ENCODE results near the gene ZBED4.

Gene ZBED4

GRCh38 chr22:49926916-49927315, 73.3 kb downstream of the ZBED4 start:
- DNase-seq = no peak

DNA sequence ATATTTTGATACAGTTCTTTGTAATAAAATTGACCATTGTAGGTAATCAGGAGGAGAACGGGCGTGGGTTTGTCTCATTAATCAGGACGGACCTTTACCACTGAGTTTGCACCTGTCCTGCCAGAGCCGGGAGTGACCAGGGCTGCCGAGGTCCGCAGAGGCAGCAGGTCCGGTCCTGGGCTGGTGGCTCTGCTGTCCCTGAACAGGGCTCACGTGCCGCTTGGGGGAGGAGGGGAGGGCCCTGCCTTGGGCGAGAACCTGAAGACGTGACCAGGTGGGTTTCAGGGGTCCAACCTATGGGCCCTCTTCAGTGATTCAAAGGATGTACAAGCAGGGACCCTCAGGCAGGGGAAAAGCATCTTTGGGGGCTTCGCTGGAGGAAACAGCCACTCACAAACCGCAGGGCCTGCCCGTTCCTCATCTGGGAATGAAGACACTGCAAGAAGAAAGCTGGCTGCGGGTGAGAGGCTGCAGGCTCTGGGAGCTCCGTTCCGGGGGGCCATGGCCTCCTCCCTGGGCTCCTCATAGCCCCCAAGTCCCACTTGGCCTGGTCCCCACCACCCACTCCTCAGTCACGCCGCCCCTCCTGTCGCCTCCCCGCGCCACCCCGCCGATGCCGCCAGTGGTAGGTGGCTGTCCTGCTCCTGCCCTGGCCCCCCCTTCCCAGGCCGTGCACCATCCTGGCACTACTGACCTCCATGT, 74.0 kb downstream of the ZBED4 start:
- no peak for DNase-seq

DNA sequence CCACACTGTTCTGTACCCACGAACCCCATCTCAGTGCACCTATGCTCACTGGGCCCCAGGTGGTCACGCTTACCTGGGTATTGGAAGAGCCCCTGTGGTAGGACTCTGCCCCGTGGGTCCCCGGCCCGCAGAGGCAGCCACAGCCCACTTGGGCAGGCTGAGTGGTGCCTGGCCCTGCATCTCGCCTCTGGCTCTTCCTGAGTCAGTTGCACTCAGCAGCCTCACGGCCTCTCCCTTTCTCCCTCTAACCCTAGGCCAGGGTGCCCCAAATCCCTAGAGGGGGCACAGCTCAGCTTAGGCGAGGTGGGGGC, 74.5 kb downstream of the ZBED4 start:
- no peak for DNase-seq

GRCh38 chr22:49928555-49929210, 75.0 kb downstream of the ZBED4 start:
- DNase-seq = no peak

DNA sequence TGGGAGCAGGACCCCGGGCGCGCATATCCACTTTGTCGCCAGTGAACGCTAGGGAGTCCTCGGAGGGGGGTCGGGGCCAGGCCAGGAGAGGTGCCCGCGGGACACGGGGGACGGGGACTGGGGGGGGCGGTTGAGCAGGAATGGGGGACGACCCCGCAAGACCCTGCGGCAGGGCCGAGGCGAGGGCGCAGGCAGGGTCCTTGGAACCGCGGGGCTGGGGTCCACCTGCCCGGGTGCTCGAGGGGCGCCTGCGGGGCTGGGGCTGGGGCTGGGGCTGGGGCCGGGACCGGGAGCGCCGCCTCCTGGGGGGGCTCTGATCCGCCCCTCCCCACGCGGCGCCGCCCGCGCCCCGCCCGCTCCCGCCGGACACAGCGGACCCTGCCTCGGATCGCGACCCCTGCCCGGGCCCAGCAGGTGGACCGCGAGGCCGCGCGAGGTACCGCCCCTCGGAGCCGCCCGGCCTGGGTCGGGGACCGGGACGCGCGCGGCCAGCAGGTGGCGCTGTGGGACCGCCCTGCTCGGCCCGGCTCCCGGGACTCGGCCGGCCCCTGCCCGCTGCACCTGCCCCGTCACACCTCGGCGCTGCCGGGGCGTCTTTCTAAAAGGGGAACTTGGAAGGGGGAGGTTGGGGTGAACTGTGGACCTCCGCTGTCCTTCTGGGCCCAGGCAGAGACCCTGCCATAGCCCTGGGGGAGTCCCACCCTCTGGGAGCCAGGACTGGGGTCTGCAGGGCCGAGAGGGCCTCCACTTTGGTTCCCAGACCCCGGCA, 75.8 kb downstream of the ZBED4 start:
- DNase-seq = no peak

GRCh38 chr22:49929994-49930575, 76.4 kb downstream of the ZBED4 start:
- no peak for DNase-seq

DNA sequence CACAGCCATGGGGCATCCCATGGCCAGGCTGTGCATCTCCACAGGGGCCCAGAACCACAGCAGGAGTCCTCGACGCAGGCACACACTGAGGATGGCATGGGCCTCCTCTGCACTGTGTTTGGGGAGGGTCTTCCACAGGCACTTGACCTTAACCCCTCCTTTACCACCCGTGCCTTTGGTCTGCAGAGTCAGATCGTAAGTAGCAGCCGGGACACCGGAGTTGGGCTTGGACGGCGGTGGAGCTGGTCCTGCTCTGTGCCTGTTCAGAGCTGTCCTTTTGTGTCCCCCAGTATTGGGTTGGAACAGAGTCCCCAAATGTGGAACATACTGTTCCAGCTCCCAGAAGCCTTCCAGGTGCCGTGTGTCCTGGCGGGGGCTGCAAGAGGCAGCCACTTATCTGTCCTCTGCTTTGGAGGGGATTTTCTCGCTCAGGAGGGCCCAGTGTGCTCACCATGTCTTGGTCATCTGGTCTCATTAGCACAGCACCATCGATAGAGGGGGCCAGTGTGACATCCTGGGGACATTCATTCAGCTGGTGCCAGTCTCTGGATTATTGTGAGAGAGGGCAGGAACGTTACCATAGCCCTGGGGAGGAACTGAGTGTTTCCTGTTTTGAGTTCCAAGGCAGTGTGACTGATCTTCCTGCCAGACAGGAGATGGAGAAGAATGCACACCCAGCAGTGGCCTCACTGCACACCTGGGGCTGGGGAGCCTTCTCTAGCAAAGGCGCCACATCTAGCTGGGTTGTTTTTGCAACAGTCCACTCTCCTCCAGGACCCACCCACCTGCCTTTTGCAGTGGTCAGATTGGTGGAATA, 77.2 kb downstream of the ZBED4 start:
- no peak for DNase-seq

GRCh38 chr22:49933236-49934159, 79.9 kb downstream of the ZBED4 start:
- no peak for DNase-seq

DNA sequence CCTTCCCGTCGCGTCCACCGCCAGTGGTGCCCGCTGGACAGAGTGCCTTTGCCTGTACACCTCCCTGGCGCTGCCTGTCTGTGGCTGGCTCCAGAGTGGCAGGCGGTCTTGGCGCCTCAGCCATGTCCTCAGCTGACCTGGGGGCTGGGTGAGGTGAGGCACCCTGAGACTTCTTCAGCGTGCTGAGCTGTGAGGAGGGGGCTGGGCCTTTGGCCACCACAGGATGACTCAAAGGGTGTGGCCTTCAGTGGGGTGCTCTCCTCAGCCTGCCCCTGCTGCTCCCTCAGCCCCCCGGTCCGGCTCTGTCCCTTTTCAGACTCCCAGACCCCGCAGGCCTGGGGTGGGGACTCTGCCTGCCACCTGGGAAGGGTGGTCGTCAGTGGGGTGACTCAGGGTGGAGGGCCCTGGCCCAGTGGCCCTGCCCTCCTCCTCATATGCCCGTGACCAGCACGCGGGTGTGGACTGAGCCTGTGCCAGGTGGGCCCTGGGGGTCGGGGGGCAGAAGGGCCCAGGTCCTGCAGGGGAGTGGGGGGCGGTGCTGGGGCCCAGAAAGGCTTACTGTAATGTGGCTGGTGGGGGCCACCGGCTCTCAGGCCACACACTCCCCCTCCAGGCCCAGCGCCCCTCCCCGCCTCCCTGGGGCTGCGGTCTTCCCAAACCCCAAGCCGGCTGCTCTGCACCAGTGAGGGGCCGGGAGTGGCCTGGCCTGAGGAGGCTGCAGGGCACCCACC, 80.7 kb downstream of the ZBED4 start:
- no peak for DNase-seq

- DNase-seq = no peak
Measured at GRCh38 chr22:49934891-49935557, 81.4 kb downstream of the ZBED4 start.

DNA sequence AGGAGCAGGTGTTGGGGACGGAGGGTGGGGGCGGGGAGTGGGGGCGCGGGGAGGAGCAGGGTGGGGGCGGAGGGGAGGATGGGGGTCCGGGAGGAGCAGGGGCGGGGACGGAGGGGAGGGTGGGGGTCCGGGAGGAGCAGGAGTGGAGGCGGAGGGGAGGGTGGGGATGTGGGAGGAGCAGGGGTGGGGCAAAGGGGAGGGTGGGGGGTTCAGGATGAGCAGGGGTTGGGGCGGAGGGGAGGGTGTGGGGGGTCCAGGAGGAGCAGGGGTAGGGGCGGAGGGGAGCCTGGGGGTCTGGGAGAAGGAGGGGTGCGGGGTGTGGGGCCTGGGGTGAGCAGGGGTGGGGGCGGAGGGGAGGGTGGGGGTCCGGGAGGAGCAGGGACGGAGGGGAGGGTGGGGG, 81.9 kb downstream of the ZBED4 start:
- DNase-seq = no peak

- no peak for DNase-seq
Measured at GRCh38 chr22:49936018-49936972, 82.7 kb downstream of the ZBED4 start.

DNA sequence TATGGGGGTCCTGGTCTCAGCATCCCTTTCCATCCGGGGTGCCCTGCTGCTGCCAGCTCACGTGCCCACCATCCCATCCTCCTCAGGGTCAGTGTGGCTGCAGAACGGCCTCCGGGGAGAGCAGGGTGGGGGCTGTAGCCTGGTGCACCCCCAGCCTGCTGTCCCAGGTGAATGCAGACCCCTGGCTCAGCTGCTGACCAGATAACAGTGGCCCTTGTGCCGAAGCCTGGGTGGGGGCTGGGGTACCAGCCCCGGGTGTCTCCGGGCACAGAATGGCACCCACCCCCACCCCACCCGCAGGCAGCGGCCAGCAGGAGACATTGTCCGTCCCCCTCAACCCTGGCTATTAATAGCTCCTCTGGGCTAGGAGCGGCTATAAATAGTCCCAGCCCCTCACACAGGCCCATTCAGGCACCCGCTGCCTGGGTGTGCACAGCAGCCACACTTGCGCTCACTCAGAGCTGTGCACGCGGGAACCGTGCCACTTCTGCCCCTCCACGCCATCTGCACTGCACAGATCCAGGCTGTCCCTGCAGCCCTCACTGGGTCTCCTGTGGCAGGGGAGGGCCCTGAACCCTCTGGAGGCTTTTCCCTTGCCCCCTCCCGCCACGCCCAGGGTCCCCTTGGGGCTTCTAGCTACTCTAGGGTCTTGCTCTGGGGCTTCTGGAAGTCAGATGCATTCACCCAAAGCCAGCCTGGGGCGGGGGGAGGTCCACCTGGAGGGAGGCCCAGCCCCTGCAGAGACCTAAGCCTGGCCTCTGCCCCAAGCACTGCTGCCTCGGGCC, 83.5 kb downstream of the ZBED4 start:
- no peak for DNase-seq

DNA sequence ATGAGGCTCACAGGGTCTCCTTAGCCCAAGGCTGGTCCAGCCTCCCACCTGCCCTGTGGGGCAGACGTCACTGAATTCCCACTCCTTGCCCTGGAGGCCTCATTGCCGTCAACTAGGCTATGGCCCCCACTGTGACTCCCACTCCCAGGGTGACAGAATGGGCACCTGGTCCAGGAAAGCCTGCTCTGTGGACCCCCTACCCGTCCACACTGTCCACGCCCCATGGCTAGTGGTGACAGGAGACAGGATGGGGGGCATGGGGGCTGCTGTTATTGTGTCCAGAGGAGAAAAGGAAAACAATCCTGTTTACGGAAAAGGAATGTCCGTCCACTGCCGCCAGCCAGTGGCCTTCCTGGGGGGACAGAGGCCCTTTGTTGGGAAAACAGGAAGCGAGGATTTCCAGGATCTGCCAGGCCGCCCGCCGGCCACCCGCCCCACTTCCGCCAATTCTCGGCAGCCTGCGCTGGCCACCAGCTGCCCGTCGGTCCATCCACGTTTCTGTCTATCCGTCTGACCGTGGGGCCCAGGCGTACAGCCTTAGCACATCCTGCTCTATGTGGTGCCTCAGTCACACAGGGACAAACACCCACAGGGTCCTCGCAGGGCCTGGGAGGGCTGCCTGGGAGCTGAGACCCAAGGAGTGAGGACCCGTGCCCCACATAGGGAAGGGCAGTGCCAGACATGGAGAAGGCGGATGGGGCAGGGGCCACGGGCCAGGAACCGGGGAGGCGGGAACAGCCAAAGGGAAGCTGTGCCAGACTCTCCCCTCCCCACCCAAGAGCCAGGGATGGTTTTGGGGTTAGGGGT, 84.3 kb downstream of the ZBED4 start:
- no peak for DNase-seq

DNA sequence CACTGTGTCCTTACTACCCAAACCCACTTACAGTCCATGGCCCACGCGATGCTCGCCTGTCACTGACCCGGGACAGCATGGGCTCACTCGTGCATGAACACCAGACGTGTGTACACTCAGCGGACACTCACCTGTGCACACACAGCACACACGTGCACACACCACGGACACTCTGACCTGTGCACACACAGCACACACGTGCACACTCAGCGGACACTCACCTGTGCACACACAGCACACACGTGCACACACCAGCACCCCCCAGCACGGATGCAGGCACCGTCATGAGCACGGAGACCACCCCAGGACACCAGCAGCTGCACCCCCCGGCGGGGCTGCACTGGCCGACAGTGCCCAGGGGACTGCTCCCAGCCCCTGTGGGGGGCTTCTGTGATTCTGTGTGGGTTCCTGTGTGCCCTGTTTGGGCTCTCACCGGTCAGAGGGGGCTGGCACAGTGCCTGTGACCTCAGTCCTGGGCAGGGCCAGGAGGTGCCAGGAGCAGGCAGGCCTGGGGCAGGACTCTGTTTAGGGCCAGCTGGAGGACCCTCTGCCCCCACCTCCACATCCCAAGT, 85.0 kb downstream of the ZBED4 start:
- DNase-seq = no peak
